NCI-H1436 (cell line): ENCODE data around the gene EXT2.

ENCODE experiments used
- DNase-seq: peaks from one replicate; lab custom pipeline; 2025; lab: John Stamatoyannopoulos, UW

EXT2 gene

GRCh38 chr11:44095506-44096359 is at the start of gene EXT2:
TSS of gene EXT2 (plus strand) at chr11:44095678. CDS start at chr11:44107713, 12,035 bp downstream.
- peak; percentile 74 for DNase-seq

DNA sequence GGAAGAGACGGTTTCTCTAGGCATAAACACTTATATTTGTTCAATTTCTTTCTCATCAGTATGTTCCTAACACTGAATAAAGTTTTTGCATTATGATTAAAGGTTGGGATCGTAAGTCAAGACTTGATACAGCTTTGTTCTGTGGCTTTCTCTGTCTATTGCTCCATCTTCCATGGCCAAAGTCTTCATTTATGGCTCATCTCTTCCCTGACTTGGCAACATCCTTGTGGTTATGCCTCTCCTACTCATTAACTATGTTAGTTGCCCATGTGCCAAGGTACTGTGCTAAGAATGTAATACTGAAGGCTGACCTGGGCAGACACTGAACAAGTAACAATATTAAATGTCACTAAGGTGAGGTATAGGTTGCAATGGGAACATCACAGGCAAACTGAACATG is 49.3 kb upstream of the EXT2 start:
- no peak for DNase-seq

DNA sequence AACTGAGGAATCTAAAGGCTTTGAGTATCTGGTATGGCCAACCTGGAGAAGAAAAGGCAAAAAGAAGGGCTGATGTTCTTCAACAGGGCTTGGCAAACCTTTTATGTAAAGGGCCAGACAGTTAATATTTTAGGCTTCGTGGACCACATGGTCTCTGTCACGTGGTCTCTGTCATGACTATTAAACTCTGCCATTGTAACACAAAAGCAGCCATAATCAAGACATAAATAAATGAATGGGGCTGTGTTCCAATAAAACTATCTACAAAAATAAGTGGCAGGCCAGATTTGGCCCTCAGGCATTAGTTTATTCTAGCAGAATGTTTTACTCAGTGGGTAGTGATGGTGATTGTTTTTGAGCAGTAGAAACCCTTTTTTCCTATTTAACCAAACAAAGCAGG is 48.2 kb upstream of the EXT2 start:
- DNase-seq = no peak

DNA sequence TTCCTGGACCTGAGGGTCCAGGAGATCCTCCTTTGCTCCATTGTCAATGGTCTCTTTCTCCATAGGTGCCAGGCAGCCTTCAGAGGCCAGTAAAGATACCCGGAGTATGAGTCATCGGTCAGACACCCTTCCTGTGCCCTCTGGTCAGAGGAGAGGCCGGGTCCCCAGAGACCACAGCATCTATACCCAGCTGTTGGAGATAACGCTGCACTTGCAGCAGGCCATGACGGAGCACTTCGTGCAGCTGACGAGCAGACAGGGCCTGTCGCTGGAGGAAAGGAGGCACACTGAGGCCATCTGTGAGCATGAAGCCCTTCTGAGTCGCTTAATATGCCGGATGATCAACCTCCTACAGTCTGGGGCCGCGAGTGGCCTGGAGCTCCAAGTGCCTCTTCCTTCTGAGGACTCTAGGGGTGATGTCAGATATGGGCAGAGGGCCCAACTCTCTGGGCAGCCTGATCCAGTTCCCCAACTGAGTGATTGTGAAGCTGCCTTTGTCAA is 47.5 kb upstream of the EXT2 start, which contains the start of gene ACCSL:
Gene ACCSL, plus strand, starts transcription at position 51 of the 501 bp plus-strand sequence. Its CDS starts 56 bp downstream, at position 107.
- DNase-seq = no peak

- no peak for DNase-seq
Observed at GRCh38 chr11:44049832-44050231, 45.6 kb upstream of the EXT2 start.

DNA sequence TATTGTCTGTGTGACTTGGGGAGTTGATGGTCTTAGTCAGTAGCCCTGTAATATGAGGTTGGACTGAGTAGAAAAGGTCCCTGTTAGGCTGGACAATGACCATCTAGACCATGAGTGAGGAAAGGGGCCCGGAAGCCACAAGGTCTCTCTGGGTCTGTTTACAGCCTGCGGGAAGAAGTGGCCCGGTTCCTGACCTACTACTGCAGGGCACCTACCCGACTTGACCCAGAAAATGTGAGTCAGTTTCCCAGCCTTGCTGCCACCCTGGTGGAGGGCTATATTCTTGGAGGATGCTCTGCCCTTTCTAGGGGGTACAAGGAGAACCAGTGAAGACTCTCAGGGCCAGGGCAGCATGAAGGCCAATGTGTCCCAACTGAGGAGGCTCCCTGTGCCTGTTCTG is 44.3 kb upstream of the EXT2 start:
- DNase-seq = no peak

GRCh38 chr11:44057340-44057739 is 38.1 kb upstream of the EXT2 start:
- no peak for DNase-seq

DNA sequence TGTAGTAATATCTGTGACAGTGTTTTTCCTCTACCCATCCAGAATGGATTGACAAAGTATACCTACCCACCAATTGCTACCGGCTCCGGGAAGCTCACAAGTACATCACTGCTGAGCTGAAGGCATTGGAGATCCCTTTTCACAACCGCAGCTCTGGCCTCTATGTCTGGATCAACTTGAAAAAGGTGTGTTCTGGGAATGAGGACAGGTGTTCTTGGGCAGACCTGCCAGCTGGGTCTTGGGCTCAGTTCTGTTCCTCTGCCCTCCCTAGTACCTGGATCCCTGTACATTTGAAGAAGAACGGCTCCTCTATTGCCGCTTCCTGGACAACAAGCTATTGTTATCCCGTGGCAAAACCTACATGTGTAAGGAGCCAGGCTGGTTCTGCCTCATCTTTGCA is 37.2 kb upstream of the EXT2 start:
- DNase-seq = no peak

GRCh38 chr11:44065161-44065661 is 30.3 kb upstream of the EXT2 start:
- no peak for DNase-seq

DNA sequence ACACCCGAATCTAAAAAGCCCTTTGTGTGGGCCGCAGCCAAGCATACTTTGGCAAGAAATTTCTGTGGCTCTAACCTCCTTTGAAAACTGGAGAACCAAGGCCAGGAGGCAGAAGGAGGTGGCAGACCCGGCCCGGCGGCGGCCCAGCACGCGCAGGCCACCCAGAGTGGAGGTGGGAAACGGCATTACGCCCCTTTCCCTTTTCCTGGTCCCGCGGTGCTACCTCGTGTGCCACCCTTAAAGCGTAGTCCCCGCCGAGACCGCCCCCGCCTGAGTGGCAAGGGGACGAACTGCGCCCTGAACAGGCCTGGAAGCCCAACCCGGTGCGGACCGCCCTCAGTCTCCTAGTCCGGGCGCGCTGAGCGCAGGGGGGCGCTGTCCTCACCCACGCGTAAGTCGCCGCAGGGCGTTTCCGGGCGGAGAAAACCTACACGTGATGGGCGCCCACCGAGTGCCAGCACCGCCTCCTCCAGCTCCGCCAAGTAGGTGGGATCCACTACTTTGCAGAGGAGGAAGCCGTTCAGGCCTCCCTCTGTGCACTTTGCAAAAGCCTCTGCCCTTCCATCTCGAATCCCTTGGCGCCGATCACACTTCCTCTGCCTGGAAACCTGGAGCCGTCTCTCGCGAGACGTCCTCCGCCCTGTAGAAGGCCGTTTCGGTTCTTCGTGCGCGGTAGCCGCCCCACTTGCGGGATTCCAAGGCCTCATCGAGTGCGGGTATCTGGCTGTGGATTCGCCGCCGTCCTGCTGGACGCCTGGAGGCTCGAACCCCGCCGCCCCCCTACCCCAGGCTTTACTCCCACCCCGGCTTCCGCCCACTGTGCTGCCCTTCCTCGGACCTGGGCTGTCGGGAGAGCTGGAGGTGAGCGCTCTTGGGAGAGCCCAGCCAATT is 29.4 kb upstream of the EXT2 start, which contains the start of gene ACCS:
Gene ACCS, plus strand, starts transcription at position 430 of the 891 bp plus-strand sequence. CDS start 1,358 bp downstream, outside the sequence.
- DNase-seq = peak; percentile 92

DNA sequence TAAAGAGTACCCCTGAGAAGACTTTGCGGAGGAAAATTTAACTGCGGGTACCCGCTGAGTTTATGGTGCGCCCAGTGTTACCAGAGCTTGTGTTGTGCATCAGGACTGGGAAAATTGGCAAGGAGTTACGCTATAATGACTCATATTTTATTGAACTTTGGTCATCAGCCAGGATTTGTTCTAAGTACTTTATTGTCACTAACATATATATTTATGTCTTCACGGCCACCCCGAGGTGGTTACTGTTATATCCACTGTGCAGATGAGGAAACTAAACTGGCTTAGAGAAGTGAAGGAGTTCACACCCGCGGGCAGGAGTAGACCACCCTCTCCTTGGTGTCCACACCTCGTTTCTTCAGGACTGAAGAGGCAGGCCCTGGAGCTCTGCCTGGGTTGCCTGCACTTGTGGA is 28.7 kb upstream of the EXT2 start:
- no peak for DNase-seq

- DNase-seq = no peak
Observed at GRCh38 chr11:44067266-44067665, 28.2 kb upstream of the EXT2 start.

- no peak for DNase-seq
Observed at GRCh38 chr11:44068180-44068579, 27.3 kb upstream of the EXT2 start.

DNA sequence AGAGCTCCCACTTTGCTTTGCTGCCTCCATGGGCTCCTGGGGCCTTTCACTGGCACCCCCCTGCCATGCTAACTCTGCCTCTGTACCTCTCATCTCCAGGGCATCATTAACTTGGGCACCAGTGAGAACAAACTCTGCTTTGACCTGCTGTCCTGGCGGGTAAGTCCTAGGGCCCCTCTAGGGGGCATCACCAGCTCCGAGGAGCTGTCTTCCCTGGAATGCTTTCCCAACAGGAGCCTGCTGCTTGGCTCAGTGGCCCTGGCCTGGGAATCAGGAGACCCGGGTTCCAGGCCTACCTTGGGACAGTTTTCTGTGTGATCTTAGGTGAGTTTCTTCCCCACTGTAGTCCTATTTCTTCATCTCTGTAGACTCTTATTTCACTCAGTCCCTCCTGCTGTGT is 24.3 kb upstream of the EXT2 start:
- no peak for DNase-seq

GRCh38 chr11:44072757-44073658 is 22.5 kb upstream of the EXT2 start:
- no peak for DNase-seq

DNA sequence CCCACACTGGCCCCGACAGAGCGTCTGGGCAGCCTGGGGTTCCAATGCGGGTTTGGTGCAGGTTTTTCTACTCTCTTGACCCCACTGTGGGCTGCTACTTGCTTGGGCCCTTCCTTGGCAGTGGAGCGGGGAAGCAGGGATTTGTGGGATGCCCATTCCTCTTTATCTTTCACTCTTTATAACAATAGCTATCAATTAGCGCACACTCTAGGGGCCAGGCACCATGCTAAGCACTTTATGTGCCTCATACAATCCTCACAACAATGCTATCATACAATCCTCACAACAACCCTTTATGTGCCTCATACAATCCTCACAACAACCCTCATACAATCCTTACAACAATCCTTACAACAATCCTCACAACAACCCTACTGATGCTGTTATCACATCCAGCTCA is 16.7 kb upstream of the EXT2 start:
- no peak for DNase-seq

- no peak for DNase-seq
Observed at GRCh38 chr11:44079376-44079775, 16.1 kb upstream of the EXT2 start.

DNA sequence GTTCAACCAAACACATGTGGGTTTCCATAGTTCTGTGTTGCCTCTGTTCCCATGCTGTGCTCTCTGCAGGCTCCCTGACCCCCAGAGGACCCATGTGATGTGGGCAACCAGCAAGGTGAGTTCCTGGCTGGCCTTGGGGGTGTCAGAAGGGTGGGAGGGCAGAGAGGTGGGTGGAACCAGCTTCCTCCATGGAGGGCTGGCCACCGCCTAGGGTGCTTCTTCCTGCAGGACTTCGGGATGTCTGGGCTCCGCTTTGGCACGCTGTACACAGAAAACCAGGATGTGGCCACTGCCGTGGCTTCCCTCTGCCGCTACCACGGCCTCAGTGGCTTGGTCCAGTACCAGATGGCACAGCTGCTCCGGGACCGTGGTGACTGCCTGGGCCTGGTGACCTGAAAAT is 14.5 kb upstream of the EXT2 start:
- DNase-seq = no peak

DNA sequence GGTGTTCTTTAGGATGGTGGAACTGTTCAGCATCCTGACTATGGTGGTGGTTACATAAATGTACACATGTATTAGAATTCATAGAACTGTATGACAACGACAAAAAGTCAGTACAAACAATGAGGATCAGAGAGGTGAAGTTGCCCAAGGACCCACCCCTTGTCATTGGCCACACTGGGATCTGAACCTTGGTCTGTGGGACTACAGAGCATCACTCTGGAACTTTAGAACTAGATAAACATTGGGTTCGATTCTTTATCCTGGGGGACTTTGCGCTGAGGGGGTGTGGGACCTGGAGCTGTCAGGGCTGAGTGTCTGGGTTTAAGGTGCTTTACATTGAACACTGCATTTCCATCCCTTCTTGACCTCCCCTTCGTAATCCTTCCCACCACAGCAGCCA is 12.8 kb upstream of the EXT2 start:
- no peak for DNase-seq

- DNase-seq = no peak
Observed at GRCh38 chr11:44083433-44083832, 12.0 kb upstream of the EXT2 start.

GRCh38 chr11:44083906-44084305 is 11.6 kb upstream of the EXT2 start:
- DNase-seq = no peak
